Measurements from ENCODE around the gene TMEM200B.

GRCh38 chr1:29152046-29152805, 28.5 kb upstream of the TMEM200B start:
- no peak for TF ChIP-seq NFIC (IDR thresholded peaks at IDR 0.05)
- no peak for TF ChIP-seq REST (IDR thresholded peaks at IDR 0.05; ENCODE audit: low read depth)
- no peak for TF ChIP-seq USF1 (IDR thresholded peaks at IDR 0.05)
- no peak for TF ChIP-seq YY1 (IDR thresholded peaks at IDR 0.05; ENCODE audit: low read depth)
- no peak for TF ChIP-seq RAD21 (IDR thresholded peaks at IDR 0.05; ENCODE audit: low read depth)

Measured in Ishikawa (cell line).